Body of pancreas (tissue), 4 donors: ENCODE measurements around the gene SLC43A1.

ENCODE experiments used
- POLR2A ChIP-seq, 3 donors: fragments of 450-650 bp; IDR thresholded peaks; one replicate each; pipeline ENCODE4 v1.6.1; 2016; ENCODE audit warnings: antibody characterized with exemption in 3 of 3, mild to moderate bottlenecking in 2 of 3
- TF ChIP-seq, protein P1 (sequence below), 7 experiments: fragments of 450-650 bp in 4 of 7; fragments of 200-600 bp in 3 of 7; sonication (generic) in 3 of 7; IDR thresholded peaks; one replicate each; pipeline ENCODE4 v1.5.1; 2016 to 2019; ENCODE audit warnings: antibody characterized with exemption in 7 of 7

DNA sequence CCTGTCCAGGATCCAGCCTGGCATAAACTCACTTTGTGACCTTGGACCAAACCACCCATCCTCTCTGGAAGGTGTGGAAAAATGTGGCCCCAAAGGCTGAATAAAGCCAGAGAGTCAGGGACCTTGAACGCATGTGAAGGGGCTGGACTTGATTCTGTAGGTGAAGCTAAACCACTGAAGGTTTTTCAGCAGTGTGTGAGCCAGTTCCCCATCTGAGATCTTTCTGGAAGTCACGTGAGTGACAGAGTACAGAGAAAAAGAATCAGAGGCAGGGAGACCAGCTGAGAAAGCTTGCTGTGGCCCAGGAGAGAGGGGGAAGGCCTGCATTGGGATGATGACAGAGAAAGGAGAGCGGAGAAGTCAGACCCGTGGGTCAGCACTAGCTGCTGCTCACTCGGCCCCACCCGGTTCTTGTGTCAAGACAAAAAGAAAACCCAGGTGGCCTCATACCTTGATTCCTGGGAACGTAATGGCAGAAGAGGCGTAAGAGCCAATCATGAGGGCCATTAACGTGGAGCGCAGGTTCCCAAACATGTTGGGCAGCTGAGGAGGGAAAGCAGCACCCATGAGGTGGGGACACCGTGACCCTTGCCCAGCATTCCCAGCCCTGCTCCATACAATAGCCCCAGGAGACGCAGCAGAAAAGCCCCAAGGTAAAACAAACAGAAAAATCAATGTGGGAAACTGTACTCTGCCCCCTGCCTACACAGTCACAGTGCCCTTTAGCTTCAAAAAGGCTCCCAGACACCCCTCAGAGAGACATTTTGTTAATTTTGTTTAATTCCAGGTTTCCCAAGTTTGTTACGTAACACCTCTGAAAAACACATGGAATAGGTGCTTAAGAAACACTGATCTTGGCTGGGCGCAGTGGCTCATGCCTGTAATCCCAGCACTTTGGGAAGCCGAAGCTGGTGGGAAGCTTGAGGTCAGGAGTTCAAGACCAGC, 17.9 kb downstream of the SLC43A1 start:
- TF ChIP-seq POLR2A (IDR thresholded peaks at IDR 0.05): peak in 2 of 3 donors; percentile 22 to 40
- TF ChIP-seq, protein P1, sequence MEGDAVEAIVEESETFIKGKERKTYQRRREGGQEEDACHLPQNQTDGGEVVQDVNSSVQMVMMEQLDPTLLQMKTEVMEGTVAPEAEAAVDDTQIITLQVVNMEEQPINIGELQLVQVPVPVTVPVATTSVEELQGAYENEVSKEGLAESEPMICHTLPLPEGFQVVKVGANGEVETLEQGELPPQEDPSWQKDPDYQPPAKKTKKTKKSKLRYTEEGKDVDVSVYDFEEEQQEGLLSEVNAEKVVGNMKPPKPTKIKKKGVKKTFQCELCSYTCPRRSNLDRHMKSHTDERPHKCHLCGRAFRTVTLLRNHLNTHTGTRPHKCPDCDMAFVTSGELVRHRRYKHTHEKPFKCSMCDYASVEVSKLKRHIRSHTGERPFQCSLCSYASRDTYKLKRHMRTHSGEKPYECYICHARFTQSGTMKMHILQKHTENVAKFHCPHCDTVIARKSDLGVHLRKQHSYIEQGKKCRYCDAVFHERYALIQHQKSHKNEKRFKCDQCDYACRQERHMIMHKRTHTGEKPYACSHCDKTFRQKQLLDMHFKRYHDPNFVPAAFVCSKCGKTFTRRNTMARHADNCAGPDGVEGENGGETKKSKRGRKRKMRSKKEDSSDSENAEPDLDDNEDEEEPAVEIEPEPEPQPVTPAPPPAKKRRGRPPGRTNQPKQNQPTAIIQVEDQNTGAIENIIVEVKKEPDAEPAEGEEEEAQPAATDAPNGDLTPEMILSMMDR (IDR thresholded peaks at IDR 0.05): no peak
